HepG2 (cell line): ENCODE results near the gene KRTCAP2. TPM values are rescaled to one million over a fixed set of nuclear protein-coding genes. Genes with fewer than 3 reads are reported as not detected.

ENCODE experiments used
- ATF1 ChIP-seq: IDR thresholded peaks from 2 replicates; pipeline ENCODE4 v1.6.1; 2016; ENCODE audit warnings: mild to moderate bottlenecking, control low read depth
- BATF2 ChIP-seq: sonication (generic); formaldehyde crosslinking; IDR thresholded peaks from 2 replicates; pipeline ENCODE4 v1.8.0; 2022; ENCODE audit warnings: mild to moderate bottlenecking, missing genetic modification reagents, moderate library complexity
- BCL6 ChIP-seq: IDR thresholded peaks from 2 replicates; pipeline ENCODE4 v1.6.1; 2016; ENCODE audit warnings: missing genetic modification reagents, missing compliant biosample characterization
- GABPA ChIP-seq, 2 experiments: IDR thresholded peaks; 2 replicates each; pipeline ENCODE4 v1.6.1; 2011 to 2016; ENCODE audit warnings: low read depth in 2 of 2, low read length in 1 of 2, missing biosample characterization in 1 of 2, missing genetic modification characterization in 1 of 2
- GABPB1 ChIP-seq: IDR thresholded peaks from 2 replicates; pipeline ENCODE4 v1.6.1; 2016; ENCODE audit warnings: mild to moderate bottlenecking, missing genetic modification reagents, moderate library complexity, missing compliant biosample characterization
- GLI4 ChIP-seq: sonication (generic); formaldehyde crosslinking; IDR thresholded peaks from 2 replicates; pipeline ENCODE4 v1.5.1; 2020; ENCODE audit warnings: missing genetic modification reagents, mild to moderate bottlenecking, moderate library complexity, borderline replicate concordance
- HNRNPLL ChIP-seq: fragments of 200-400 bp; formaldehyde crosslinking; IDR thresholded peaks from 2 replicates; pipeline ENCODE4 v1.6.1; 2017; ENCODE audit warnings: mild to moderate bottlenecking, low read depth, low read length; ENCODE audit not compliant: poor library complexity, severe bottlenecking
- IRF2 ChIP-seq: IDR thresholded peaks from 2 replicates; pipeline ENCODE4 v1.6.1; 2018; ENCODE audit warnings: missing genetic modification reagents, missing compliant biosample characterization
- MEF2D ChIP-seq: sonication (generic); formaldehyde crosslinking; IDR thresholded peaks from 2 replicates; pipeline ENCODE4 v1.5.1; 2020; ENCODE audit warnings: mild to moderate bottlenecking, missing genetic modification reagents
- PATZ1 ChIP-seq: sonication (generic); formaldehyde crosslinking; IDR thresholded peaks from 2 replicates; pipeline ENCODE4 v1.4.0; 2020; ENCODE audit warnings: missing genetic modification reagents
- PRDM10 ChIP-seq: sonication (generic); formaldehyde crosslinking; IDR thresholded peaks from 2 replicates; pipeline ENCODE4 v1.4.0; 2020; ENCODE audit warnings: low read depth, missing genetic modification reagents
- RXRB ChIP-seq: IDR thresholded peaks from 2 replicates; pipeline ENCODE4 v1.6.1; 2016; ENCODE audit warnings: borderline replicate concordance, missing genetic modification reagents, missing compliant biosample characterization
- SMYD3 ChIP-seq: sonication (generic); formaldehyde crosslinking; IDR thresholded peaks from 2 replicates; pipeline ENCODE4 v1.8.1; 2023; ENCODE audit warnings: mild to moderate bottlenecking, missing genetic modification reagents
- TEAD3 ChIP-seq: optimal IDR thresholded peaks from 2 replicates; pipeline ENCODE3; 2016; ENCODE audit warnings: borderline replicate concordance
- ZNF143 ChIP-seq: sonication (generic); formaldehyde crosslinking; IDR thresholded peaks from 2 replicates; pipeline ENCODE4 v1.4.0; 2020; ENCODE audit warnings: missing genetic modification reagents
- ZNF350 ChIP-seq: sonication (generic); formaldehyde crosslinking; IDR thresholded peaks from 2 replicates; pipeline ENCODE4 v1.4.0; 2020; ENCODE audit warnings: mild to moderate bottlenecking, low read depth, missing genetic modification reagents, borderline replicate concordance
- ZNF354B ChIP-seq: sonication (generic); formaldehyde crosslinking; IDR thresholded peaks from 2 replicates; pipeline ENCODE4 v1.8.0; 2022; ENCODE audit warnings: mild to moderate bottlenecking, missing genetic modification reagents
- ZNF513 ChIP-seq: sonication (generic); formaldehyde crosslinking; conservative IDR thresholded peaks from 2 replicates; pipeline ENCODE4 v1.5.0; 2020; ENCODE audit warnings: missing genetic modification reagents
- ZNF605 ChIP-seq: sonication (generic); formaldehyde crosslinking; IDR thresholded peaks from 2 replicates; pipeline ENCODE4 v1.8.0; 2022; ENCODE audit warnings: mild to moderate bottlenecking, missing genetic modification reagents
- ZNF614 ChIP-seq: IDR thresholded peaks from 2 replicates; pipeline ENCODE4 v1.6.1; 2018; ENCODE audit warnings: missing biosample characterization, missing genetic modification reagents, inconsistent platforms, borderline replicate concordance
- ZNF619 ChIP-seq: sonication (generic); formaldehyde crosslinking; IDR thresholded peaks from 2 replicates; pipeline ENCODE4 v1.4.0; 2020; ENCODE audit warnings: mild to moderate bottlenecking, missing genetic modification reagents
- ZSCAN31 ChIP-seq: sonication (generic); formaldehyde crosslinking; IDR thresholded peaks from 2 replicates; pipeline ENCODE4 v1.5.0; 2020; ENCODE audit warnings: low read depth, mild to moderate bottlenecking, missing genetic modification reagents
- polyA plus RNA-seq, 8 experiments: library from polyadenylated mRNA; depleted of rRNA in 3 of 8; stranded (reverse) in 7 of 8; unstranded in 1 of 8; fragments of >200 nt; fragmentation: Illumina TruSeq in 4 of 8; extraction: Trizol in 4 of 8; gene quantifications; 2 replicates each; pipeline versions ENCODE4 v1.2.1 to v1.2.3, GENCODE V29; 2011 to 2016; ENCODE audit warnings: low read depth in 4 of 8, missing spikeins in 1 of 8, mixed read lengths in 1 of 8; ENCODE audit not compliant: insufficient read depth in 1 of 8
- total RNA-seq, 5 experiments: library from RNA; depleted of rRNA; stranded (reverse); fragments of >200 nt; fragmentation: Illumina TruSeq; extraction: Trizol; gene quantifications; 2 replicates each; pipeline ENCODE4 v1.2.3, GENCODE V29; 2016; ENCODE audit warnings: low read depth in 1 of 5

The KRTCAP2 gene
- total and polyA plus RNA-seq, 2 of the 13 experiments (the other 11 are each of a cell fraction or from before 2014, with no cell fraction given) = 77.3 to 79.4 TPM

GRCh38 chr1:155139895-155140629 is 33.0 kb downstream of the KRTCAP2 start, which contains the start of gene DPM3 (continued):
- TF ChIP-seq ZNF513 (CRISPR knock-in tag) (no peak), ZNF143 (CRISPR knock-in tag) (peak; percentile 98), ZNF354B (CRISPR knock-in tag) (0 out of 2 replicates have a peak, but pooled peaks have one; percentile 43), ATF1 (CRISPR knock-in tag) (peak; percentile 62; the same call in 1 of the 2 replicates), MEF2D (peak; percentile 61), BCL6 (CRISPR knock-in tag) (peak; percentile 7; the same call in 1 of the 2 replicates), ZNF350 (peak; percentile 61), BATF2 (CRISPR knock-in tag) (no peak), RXRB (CRISPR knock-in tag) (0 out of 2 replicates have a peak, but pooled peaks have one; percentile 23), HNRNPLL (peak; percentile 29), GABPB1 (CRISPR knock-in tag) (peak; percentile 99), GABPA (IDR thresholded peaks at IDR 0.05; ENCODE audit: low read depth, low read length) (peak; percentile 98), GABPA (CRISPR knock-in tag; IDR thresholded peaks at IDR 0.05; ENCODE audit: low read depth) (peak; percentile 100), SMYD3 (CRISPR knock-in tag) (no peak), TEAD3 (CRISPR knock-in tag) (peak; percentile 46), ZSCAN31 (CRISPR knock-in tag) (peak; percentile 46; the same call in 1 of the 2 replicates), PATZ1 (CRISPR knock-in tag) (peak; percentile 57), ZNF605 (peak; percentile 96), GLI4 (CRISPR knock-in tag) (no peak), ZNF614 (CRISPR knock-in tag) (peak; percentile 67; the same call in 1 of the 2 replicates), ZNF619 (peak; percentile 28; the same call in 1 of the 2 replicates), IRF2 (CRISPR knock-in tag) (peak; percentile 82), PRDM10 (CRISPR knock-in tag) (peak; percentile 76)
